IMR-90 (cell line): ENCODE results near the gene KLHL29. TPM values are rescaled to one million over a fixed set of nuclear protein-coding genes. Genes with fewer than 3 reads are reported as not detected.

Experiments
- ATAC-seq: fragments of 200-7000 bp; cut with Tn5 transposase; 2 replicates; pipeline ENCODE4 v1.9.1; 2020; ENCODE audit warnings: low read depth, mild to moderate bottlenecking, moderate library complexity
- BruUV-seq: library from RNA; stranded (reverse); fragments of 400-500 nt; replicated peaks from 2 replicates; lab custom pipeline; 2021; lab: Mats Ljungman, UMichigan
- CTCF ChIA-PET: fragments of 300-600 bp; formaldehyde crosslinking; extraction: SDS; loops from one replicate; lab custom pipeline; 2021; ENCODE audit warnings: antibody characterized with exemption; lab: Yijun Ruan, JAX
- POLR2A ChIA-PET: fragments of 300-600 bp; sonication (Branson Sonifier 250); formaldehyde crosslinking; loops from one replicate; lab custom pipeline; 2022; ENCODE audit warnings: antibody characterized with exemption; ENCODE audit not compliant: unreplicated experiment; lab: Charles Lee
- DNase-seq: peaks from one replicate; pipeline ENCODE4 v3.0.0; 2013
- H2AFZ ChIP-seq: replicated peaks from 2 replicates; pipeline ENCODE3; 2013; ENCODE audit warnings: low read length, mild to moderate bottlenecking; ENCODE audit not compliant: poor library complexity
- H2AK5ac ChIP-seq: 2 replicates; pipeline ENCODE4 v1.6.1; 2013; ENCODE audit warnings: low read depth, low read length, inconsistent platforms
- H2AK9ac ChIP-seq: replicated peaks from 2 replicates; pipeline ENCODE3; 2013; ENCODE audit warnings: mild to moderate bottlenecking, low read depth, low read length, moderate library complexity; ENCODE audit not compliant: poor library complexity
- H2BK120ac ChIP-seq: 2 replicates; pipeline ENCODE4 v1.6.1; 2013; ENCODE audit warnings: low read depth, low read length, inconsistent platforms
- H2BK15ac ChIP-seq: 3 replicates; pipeline ENCODE4 v1.6.1; 2013; ENCODE audit warnings: low read depth, low read length, inconsistent platforms
- H2BK20ac ChIP-seq: 2 replicates; pipeline ENCODE4 v1.6.1; 2013; ENCODE audit warnings: low read depth, mild to moderate bottlenecking, inconsistent platforms, low read length, moderate library complexity
- H2BK5ac ChIP-seq: 2 replicates; pipeline ENCODE4 v1.6.1; 2013; ENCODE audit warnings: mild to moderate bottlenecking, low read depth, low read length, inconsistent platforms; ENCODE audit not compliant: poor library complexity, severe bottlenecking
- H3K14ac ChIP-seq: replicated peaks from 2 replicates; pipeline ENCODE4 v1.6.1; 2013; ENCODE audit warnings: low read depth, low read length, inconsistent platforms
- H3K18ac ChIP-seq: 2 replicates; pipeline ENCODE4 v1.6.1; 2013; ENCODE audit warnings: low read depth, low read length, control low read depth
- H3K23ac ChIP-seq: 2 replicates; pipeline ENCODE4 v1.6.1; 2013; ENCODE audit warnings: low read depth, low read length, inconsistent platforms
- H3K27ac ChIP-seq: 2 replicates; pipeline ENCODE4 v1.5.1; 2013; ENCODE audit warnings: mild to moderate bottlenecking, control low read depth, low read length; ENCODE audit not compliant: insufficient read depth
- H3K27me3 ChIP-seq: 2 replicates; pipeline ENCODE4 v1.6.1; 2013; ENCODE audit warnings: low read length; ENCODE audit not compliant: control insufficient read depth, insufficient read depth
- H3K36me3 ChIP-seq: 2 replicates; pipeline ENCODE4 v1.6.1; 2013; ENCODE audit warnings: low read length, mixed read lengths; ENCODE audit not compliant: control insufficient read depth, insufficient read depth
- H3K4ac ChIP-seq: 2 replicates; pipeline ENCODE4 v1.6.1; 2013; ENCODE audit warnings: low read depth, low read length, inconsistent platforms
- H3K4me1 ChIP-seq: 2 replicates; pipeline ENCODE4 v1.6.1; 2013; ENCODE audit warnings: low read length, mixed read lengths; ENCODE audit not compliant: control insufficient read depth, insufficient read depth
- H3K4me2 ChIP-seq: 2 replicates; pipeline ENCODE4 v1.6.1; 2013; ENCODE audit warnings: low read depth, mild to moderate bottlenecking, control low read depth, low read length, moderate library complexity
- H3K4me3 ChIP-seq: 2 replicates; pipeline ENCODE4 v1.5.1; 2013; ENCODE audit warnings: low read depth, mild to moderate bottlenecking, control low read depth, low read length, moderate library complexity; ENCODE audit not compliant: insufficient read depth
- H3K56ac ChIP-seq: 2 replicates; pipeline ENCODE4 v1.6.1; 2013; ENCODE audit warnings: low read length, inconsistent platforms; ENCODE audit not compliant: insufficient read depth; ENCODE audit errors: extremely low read depth
- H3K79me1 ChIP-seq, 2 experiments: 2 replicates each; pipeline ENCODE4 v1.6.1; 2013; ENCODE audit warnings: low read length in 2 of 2, inconsistent platforms in 1 of 2, low read depth in 1 of 2
- H3K9ac ChIP-seq: 2 replicates; pipeline ENCODE4 v1.6.1; 2013; ENCODE audit warnings: low read depth, low read length, control low read depth
- H3K9me1 ChIP-seq: 2 replicates; pipeline ENCODE4 v1.6.1; 2013; ENCODE audit warnings: low read length, inconsistent platforms; ENCODE audit not compliant: insufficient read depth
- H3K9me3 ChIP-seq: 2 replicates; pipeline ENCODE4 v1.6.1; 2013; ENCODE audit warnings: low read length; ENCODE audit not compliant: control insufficient read depth, insufficient read depth
- H4K20me1 ChIP-seq: 2 replicates; pipeline ENCODE4 v1.6.1; 2013; ENCODE audit warnings: low read length, inconsistent platforms; ENCODE audit not compliant: insufficient read depth
- H4K5ac ChIP-seq: 2 replicates; pipeline ENCODE4 v1.6.1; 2013; ENCODE audit warnings: mild to moderate bottlenecking, low read depth, low read length, control low read depth
- H4K8ac ChIP-seq, 2 experiments: 2 replicates each; pipeline ENCODE4 v1.6.1; 2013; ENCODE audit warnings: low read depth in 2 of 2, low read length in 2 of 2, control low read depth in 1 of 2, inconsistent platforms in 1 of 2
- H4K91ac ChIP-seq: 2 replicates; pipeline ENCODE4 v1.6.1; 2013; ENCODE audit warnings: low read depth, low read length, inconsistent platforms; ENCODE audit not compliant: insufficient read depth
- CEBPB ChIP-seq: IDR thresholded peaks from 2 replicates; pipeline ENCODE4 v1.6.1; 2012; ENCODE audit warnings: low read depth, low read length, improper control_type of control experiment
- FOS ChIP-seq: fragments of 150-350 bp; IDR thresholded peaks from 2 replicates; pipeline ENCODE4 v1.6.1; 2016; ENCODE audit warnings: low read depth, low read length
- MAFK ChIP-seq: IDR thresholded peaks from 2 replicates; pipeline ENCODE4 v1.6.1; 2012; ENCODE audit warnings: low read depth, low read length, improper control_type of control experiment
- WGBS, 2 experiments: methylation state at CpG; one replicate each; pipeline versions ENCODE4 v1.1.5 to v1.1.7; 2013; ENCODE audit warnings: missing lambda C conversion rate in 2 of 2; ENCODE audit not compliant: insufficient read length in 1 of 2; ENCODE audit errors: extremely low coverage in 2 of 2; 5-methylcytosine and 5-hydroxymethylcytosine counted together
- dilution Hi-C: fragments of 300-500 bp; cut with HindIII; formaldehyde crosslinking; loops from one replicate; pipeline ENCODE4 v1.14.3; 2018; ENCODE audit warnings: low sequenced_read_pairs; ENCODE audit not compliant: unreplicated experiment
- in situ Hi-C: fragments of 300-500 bp; cut with MboI; formaldehyde crosslinking; loops from 3 replicates; pipeline ENCODE4 v1.14.3; 2019; ENCODE audit warnings: low sequenced_read_pairs, inconsistent platforms, mixed read lengths
- intact Hi-C: fragments of 100-400 bp; cut with micrococcal nuclease; formaldehyde crosslinking; loops from 2 replicates; pipeline ENCODE4 v1.10.0; 2022
- polyA plus RNA-seq, 3 experiments: library from polyadenylated mRNA; depleted of rRNA; stranded (reverse); fragments of >200 nt; gene quantifications; 2 replicates each; pipeline ENCODE4 v1.2.3, GENCODE V29; 2012; ENCODE audit warnings: low replicate concordance in 1 of 3
- total RNA-seq: library from RNA; depleted of rRNA; stranded (reverse); fragments of >200 nt; gene quantifications from 2 replicates; pipeline ENCODE4 v1.2.3, GENCODE V29; 2012

KLHL29 gene
- total and polyA plus RNA-seq, 2 of the 4 experiments (the other 2 are of a cell fraction): 2.0 to 8.0 TPM

DNA sequence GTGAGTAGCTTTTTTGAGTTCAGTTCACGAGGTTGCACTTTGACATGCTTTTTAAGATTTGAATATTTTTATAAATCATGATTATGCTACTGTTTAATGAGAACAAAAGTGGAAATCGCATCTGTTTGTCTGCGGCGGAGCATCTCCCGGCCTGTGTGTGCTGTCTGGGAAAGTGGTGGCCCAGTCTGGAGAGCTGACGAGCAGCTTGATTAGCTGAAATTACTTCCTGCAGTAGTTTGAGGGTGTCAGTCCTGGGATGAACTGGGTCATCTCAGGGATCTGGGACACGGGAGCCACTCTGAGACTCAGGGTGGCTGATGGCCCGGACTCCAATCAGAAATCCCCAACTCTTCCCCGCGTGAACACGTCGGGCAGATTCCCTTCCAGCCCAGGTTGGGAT lies 115.9 kb downstream of the KLHL29 start:
- no peak overlapping the region for H3K4ac ChIP-seq
- no peak overlapping the region for H2BK15ac ChIP-seq
- H3K18ac ChIP-seq: no peak overlapping the region
- no peaks in the 10 kb centered on the region for H3K36me3 ChIP-seq
- H3K9me3 ChIP-seq: no peaks in the 10 kb centered on the region
- H3K4me2 ChIP-seq: no peak overlapping the region
- H3K56ac ChIP-seq: no peak overlapping the region
- DNase-seq (no peak), ATAC-seq (no peak)
- no peaks in the 10 kb centered on the region for H3K27me3 ChIP-seq
- H2AFZ ChIP-seq: no peak overlapping the region
- H4K20me1 ChIP-seq: peaks cover 3% of the 10 kb centered on the region; the same call in 1 of the 2 replicates
- H3K4me1 ChIP-seq: peaks cover 9% of the 10 kb centered on the region; the same call in 1 of the 2 replicates
- dilution Hi-C loops: no loop called here
- peaks cover 4% of the 10 kb centered on the region; the same call in 1 of the 2 replicates for H3K9me1 ChIP-seq
- no peak overlapping the region for H2BK20ac ChIP-seq
- H2AK5ac ChIP-seq: no peak overlapping the region
- H2BK120ac ChIP-seq: no peak overlapping the region
- TF ChIP-seq MAFK: no peak
- TF ChIP-seq FOS: no peak
- TF ChIP-seq CEBPB: no peak
- H3K14ac ChIP-seq: no peak overlapping the region
- BruUV-seq: no TSS peak
- no peak overlapping the region for H2AK9ac ChIP-seq
- intact Hi-C loops: no loop called here
- no peak overlapping the region for H4K8ac ChIP-seq
- H3K27ac ChIP-seq: no peak overlapping the region
- ChIA-PET POLR2A (no interaction called here), CTCF (no interaction called here)
- no peak overlapping the region for H3K4me3 ChIP-seq
- H2BK5ac ChIP-seq: no peak overlapping the region
- no peak overlapping the region for H3K23ac ChIP-seq
- 90% methylated on average over 7 of the region's 12 CpGs; no CpG with 5 or more reads in 1 of the 2 experiments for WGBS, 2 experiments
- in situ Hi-C loops: no loop called here
- H3K79me1 ChIP-seq: peaks cover 0 to 2% of the 10 kb centered on the region in 2 experiments; a peak in 2 of 4 replicates
- H4K91ac ChIP-seq: no peak overlapping the region
- H3K9ac ChIP-seq: no peak overlapping the region
- H4K5ac ChIP-seq: no peak overlapping the region
